Measurements from ENCODE around the gene ANKHD1.

The ANKHD1 gene

GRCh38 chr5:140401362-140402257, at the start of gene ANKHD1:
ANKHD1 (plus strand) TSS chr5:140401833; CDS start chr5:140401968, 135 bp downstream.
- peak; percentile 100 for DNase-seq

GRCh38 chr5:140355546-140355945, 46.1 kb upstream of the ANKHD1 start:
- DNase-seq: no peak

GRCh38 chr5:140356853-140357725, 44.5 kb upstream of the ANKHD1 start:
- no peak for DNase-seq

- peak; percentile 82 for DNase-seq
These were observed 43.9 kb upstream of the ANKHD1 start for GRCh38 chr5:140357726-140358093.

GRCh38 chr5:140358738-140359310, 42.8 kb upstream of the ANKHD1 start:
- DNase-seq: peak; percentile 51

GRCh38 chr5:140360101-140360500, 41.5 kb upstream of the ANKHD1 start, which contains the start of gene SLC4A9:
SLC4A9 (plus strand) TSS chr5:140360194; CDS start chr5:140360237, 43 bp downstream.
- DNase-seq: no peak

GRCh38 chr5:140360681-140361479, 40.8 kb upstream of the ANKHD1 start:
- DNase-seq: no peak

GRCh38 chr5:140361901-140362300, 39.7 kb upstream of the ANKHD1 start:
- no peak for DNase-seq

- DNase-seq: no peak
These were observed 39.3 kb upstream of the ANKHD1 start for GRCh38 chr5:140362311-140362710.

- DNase-seq: peak; percentile 49
These were observed 38.6 kb upstream of the ANKHD1 start for GRCh38 chr5:140362875-140363630.

GRCh38 chr5:140363631-140364471, 37.8 kb upstream of the ANKHD1 start:
- no peak for DNase-seq

GRCh38 chr5:140364472-140364765, 37.2 kb upstream of the ANKHD1 start:
- DNase-seq: no peak

- no peak for DNase-seq
These were observed 36.4 kb upstream of the ANKHD1 start for GRCh38 chr5:140365282-140365681.

GRCh38 chr5:140365941-140366340, 35.7 kb upstream of the ANKHD1 start:
- DNase-seq: no peak

GRCh38 chr5:140366589-140367255, 34.9 kb upstream of the ANKHD1 start:
- no peak for DNase-seq

GRCh38 chr5:140367256-140368013, 34.2 kb upstream of the ANKHD1 start:
- DNase-seq: no peak

- DNase-seq: no peak
These were observed 30.1 kb upstream of the ANKHD1 start for GRCh38 chr5:140371356-140372151.

GRCh38 chr5:140372971-140373487, 28.6 kb upstream of the ANKHD1 start:
- peak; percentile 75 for DNase-seq

Measured in fibroblast of skin of right quadriceps (primary cell).